Measurements from ENCODE around the gene FOXQ1.

GRCh38 chr6:1262704-1263038, 49.2 kb upstream of the FOXQ1 start:
- TF ChIP-seq, protein P1, sequence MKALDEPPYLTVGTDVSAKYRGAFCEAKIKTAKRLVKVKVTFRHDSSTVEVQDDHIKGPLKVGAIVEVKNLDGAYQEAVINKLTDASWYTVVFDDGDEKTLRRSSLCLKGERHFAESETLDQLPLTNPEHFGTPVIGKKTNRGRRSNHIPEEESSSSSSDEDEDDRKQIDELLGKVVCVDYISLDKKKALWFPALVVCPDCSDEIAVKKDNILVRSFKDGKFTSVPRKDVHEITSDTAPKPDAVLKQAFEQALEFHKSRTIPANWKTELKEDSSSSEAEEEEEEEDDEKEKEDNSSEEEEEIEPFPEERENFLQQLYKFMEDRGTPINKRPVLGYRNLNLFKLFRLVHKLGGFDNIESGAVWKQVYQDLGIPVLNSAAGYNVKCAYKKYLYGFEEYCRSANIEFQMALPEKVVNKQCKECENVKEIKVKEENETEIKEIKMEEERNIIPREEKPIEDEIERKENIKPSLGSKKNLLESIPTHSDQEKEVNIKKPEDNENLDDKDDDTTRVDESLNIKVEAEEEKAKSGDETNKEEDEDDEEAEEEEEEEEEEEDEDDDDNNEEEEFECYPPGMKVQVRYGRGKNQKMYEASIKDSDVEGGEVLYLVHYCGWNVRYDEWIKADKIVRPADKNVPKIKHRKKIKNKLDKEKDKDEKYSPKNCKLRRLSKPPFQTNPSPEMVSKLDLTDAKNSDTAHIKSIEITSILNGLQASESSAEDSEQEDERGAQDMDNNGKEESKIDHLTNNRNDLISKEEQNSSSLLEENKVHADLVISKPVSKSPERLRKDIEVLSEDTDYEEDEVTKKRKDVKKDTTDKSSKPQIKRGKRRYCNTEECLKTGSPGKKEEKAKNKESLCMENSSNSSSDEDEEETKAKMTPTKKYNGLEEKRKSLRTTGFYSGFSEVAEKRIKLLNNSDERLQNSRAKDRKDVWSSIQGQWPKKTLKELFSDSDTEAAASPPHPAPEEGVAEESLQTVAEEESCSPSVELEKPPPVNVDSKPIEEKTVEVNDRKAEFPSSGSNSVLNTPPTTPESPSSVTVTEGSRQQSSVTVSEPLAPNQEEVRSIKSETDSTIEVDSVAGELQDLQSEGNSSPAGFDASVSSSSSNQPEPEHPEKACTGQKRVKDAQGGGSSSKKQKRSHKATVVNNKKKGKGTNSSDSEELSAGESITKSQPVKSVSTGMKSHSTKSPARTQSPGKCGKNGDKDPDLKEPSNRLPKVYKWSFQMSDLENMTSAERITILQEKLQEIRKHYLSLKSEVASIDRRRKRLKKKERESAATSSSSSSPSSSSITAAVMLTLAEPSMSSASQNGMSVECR (CRISPR knock-in tag; IDR thresholded peaks at IDR 0.05) = no peak
- TF ChIP-seq L3MBTL2 (IDR thresholded peaks at IDR 0.05) = no peak
- TF ChIP-seq, protein P2, sequence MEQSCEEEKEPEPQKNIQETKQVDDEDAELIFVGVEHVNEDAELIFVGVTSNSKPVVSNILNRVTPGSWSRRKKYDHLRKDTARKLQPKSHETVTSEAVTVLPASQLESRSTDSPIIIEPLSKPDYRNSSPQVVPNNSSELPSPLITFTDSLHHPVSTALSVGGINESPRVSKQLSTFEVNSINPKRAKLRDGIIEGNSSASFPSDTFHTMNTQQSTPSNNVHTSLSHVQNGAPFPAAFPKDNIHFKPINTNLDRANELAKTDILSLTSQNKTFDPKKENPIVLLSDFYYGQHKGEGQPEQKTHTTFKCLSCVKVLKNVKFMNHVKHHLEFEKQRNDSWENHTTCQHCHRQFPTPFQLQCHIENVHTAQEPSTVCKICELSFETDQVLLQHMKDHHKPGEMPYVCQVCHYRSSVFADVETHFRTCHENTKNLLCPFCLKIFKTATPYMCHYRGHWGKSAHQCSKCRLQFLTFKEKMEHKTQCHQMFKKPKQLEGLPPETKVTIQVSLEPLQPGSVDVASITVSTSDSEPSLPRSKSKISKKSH (CRISPR knock-in tag; IDR thresholded peaks at IDR 0.05) = no peak
- TF ChIP-seq ZNF253 (CRISPR knock-in tag; conservative IDR thresholded peaks at IDR 0.05) = no peak

All from K562 (cell line).